ENCODE results near the gene GPNMB. TPM values are rescaled to one million over a fixed set of nuclear protein-coding genes. Genes with fewer than 3 reads are reported as not detected.
"Not testable (repeated sequence)": the region's sequence is repeated elsewhere in the genome, so short reads cannot be mapped to it uniquely, and the experiment has no call there.

GPNMB gene
- 100 to 1,000 TPM in 5 of 6 donors, 10 to 100 TPM in 1; 68.5 to 309 (median 159) TPM for total RNA-seq

GRCh38 chr7:23246555-23246954, at the start of gene GPNMB:
GPNMB (plus strand) TSS chr7:23246775; CDS start chr7:23246858, 83 bp downstream.
- DNase-seq (peak in 1 of 2 donors; percentile 51), ATAC-seq (ENCODE audit: low FRiP score in 2 of 2) (peak; percentile 52 to 85)
- TF ChIP-seq POLR2AphosphoS5 (IDR thresholded peaks at IDR 0.05) (no peak), POLR2A (IDR thresholded peaks at IDR 0.05) (peak in 2 of 4 donors; percentile 23 to 87), CTCF (IDR thresholded peaks at IDR 0.05) (no peak), EP300 (IDR thresholded peaks at IDR 0.05) (no peak)
- Histone ChIP-seq H3K4me3 (peak within 1 kb of the TSS in 3 of 4 donors; percentile 33 to 50 (median 49)), H3K27me3 (peaks cover 0 to 5% (median 2%) of the 10 kb centered on the region in 4 donors), H3K4me1 (peaks cover 0 to 8% (median 2%) of the 10 kb centered on the region in 4 donors), H3K27ac (peak within 1 kb of the TSS in 3 of 4 donors; percentile 29 to 77 (median 70)), H3K36me3 (no peaks in the 10 kb centered on the region), H3K9me3 (no peaks in the 10 kb centered on the region)
- 38 to 57% methylated on average over 6 to 7 of the region's 7 CpGs for WGBS, 2 donors

- DNase-seq; H3K27ac ChIP-seq; H3K4me3 ChIP-seq; ATAC-seq (ENCODE audit: low FRiP score in 2 of 2); H3K9me3 ChIP-seq; H3K27me3 ChIP-seq; H3K4me1 ChIP-seq: not testable (repeated sequence)
- WGBS, 2 donors: 96 to 98% methylated on average over 5 of the region's 5 CpGs
- peaks cover 7 to 71% (median 41%) of the 10 kb centered on the region in 4 donors for H3K36me3 ChIP-seq
Measured at GRCh38 chr7:23197745-23198144, 48.8 kb upstream of the GPNMB start.

GRCh38 chr7:23200331-23200730, 46.2 kb upstream of the GPNMB start:
- no peaks in the 10 kb centered on the region for H3K27me3 ChIP-seq
- peaks cover 7 to 52% (median 28%) of the 10 kb centered on the region in 4 donors for H3K36me3 ChIP-seq
- no peak overlapping the region for H3K4me3 ChIP-seq

GRCh38 chr7:23204241-23204640, 42.3 kb upstream of the GPNMB start:
- Histone ChIP-seq H3K27me3 (no peaks in the 10 kb centered on the region), H3K36me3 (peaks cover 5 to 25% (median 22%) of the 10 kb centered on the region in 4 donors), H3K4me1 (peaks cover 4 to 9% (median 6%) of the 10 kb centered on the region in 4 donors), H3K9me3 (no peaks in the 10 kb centered on the region), H3K27ac (no peak overlapping the region), H3K4me3 (no peak overlapping the region)
- DNase-seq (no peak), ATAC-seq (ENCODE audit: low FRiP score in 2 of 2) (no peak)
- TF ChIP-seq EP300 (IDR thresholded peaks at IDR 0.05) (no peak), CTCF (IDR thresholded peaks at IDR 0.05) (no peak), POLR2A (IDR thresholded peaks at IDR 0.05) (no peak)
- 79 to 90% methylated on average over 1 of the region's 1 CpG for WGBS, 2 donors

More at GRCh38 chr7:23200331-23200730, 46.2 kb upstream of the GPNMB start:
- Histone ChIP-seq H3K4me1 (no peaks in the 10 kb centered on the region), H3K9me3 (no peaks in the 10 kb centered on the region), H3K27ac (no peak overlapping the region)
- ATAC-seq (ENCODE audit: low FRiP score in 2 of 2): no peak
- TF ChIP-seq CTCF (IDR thresholded peaks at IDR 0.05) (no peak), POLR2A (IDR thresholded peaks at IDR 0.05) (no peak), POLR2AphosphoS5 (IDR thresholded peaks at IDR 0.05) (no peak), EP300 (IDR thresholded peaks at IDR 0.05) (no peak)
- 95 to 97% methylated on average over 2 of the region's 2 CpGs for WGBS, 2 donors
- DNase-seq: no peak

- 69 to 87% methylated on average over 2 of the region's 2 CpGs for WGBS, 2 donors
- ATAC-seq (ENCODE audit: low FRiP score in 2 of 2): no peak
Measured at GRCh38 chr7:23205577-23205908, 41.0 kb upstream of the GPNMB start.

More at GRCh38 chr7:23205577-23205908, 41.0 kb upstream of the GPNMB start:
- Histone ChIP-seq H3K4me1 (peaks cover 4 to 12% (median 8%) of the 10 kb centered on the region in 4 donors), H3K4me3 (peak overlapping the region in 2 of 4 donors; percentile 39 to 42), H3K36me3 (peaks cover 0 to 12% (median 9%) of the 10 kb centered on the region in 4 donors), H3K9me3 (no peaks in the 10 kb centered on the region), H3K27ac (peak overlapping the region in 1 of 4 donors; percentile 74), H3K27me3 (no peaks in the 10 kb centered on the region)
- DNase-seq: no peak
- no peak for TF ChIP-seq EP300 (IDR thresholded peaks at IDR 0.05)
- no peak for TF ChIP-seq POLR2AphosphoS5 (IDR thresholded peaks at IDR 0.05)
- no peak for TF ChIP-seq POLR2A (IDR thresholded peaks at IDR 0.05)
- no peak for TF ChIP-seq CTCF (IDR thresholded peaks at IDR 0.05)
